NCI-H2171 (cell line): ENCODE results near the gene CROCC.
A peak's percentile ranks its signal among the peaks of the same experiment; 100 is the strongest.

ENCODE experiments used
- DNase-seq: peaks from one replicate; lab custom pipeline; 2025; lab: John Stamatoyannopoulos, UW

Gene CROCC

DNA sequence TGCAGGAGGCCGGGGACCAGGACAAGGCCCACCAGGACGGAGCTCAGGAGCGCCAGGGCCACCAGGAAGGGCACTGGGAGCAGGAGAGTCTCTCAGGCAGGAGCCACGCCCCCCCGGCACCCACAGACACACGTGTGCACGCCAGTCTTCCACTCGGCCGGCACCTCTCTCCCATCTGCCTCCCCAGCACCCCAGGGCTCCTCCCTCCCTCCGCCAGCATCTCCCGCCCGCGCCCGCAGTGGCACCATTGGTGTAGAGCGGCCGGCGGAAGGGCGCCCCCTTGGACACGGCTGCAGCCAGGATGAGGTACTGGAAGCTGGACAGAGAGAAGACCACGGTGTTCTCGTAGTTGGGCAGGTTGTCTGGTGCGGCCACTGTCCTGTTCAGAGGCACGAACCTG is 64.8 kb downstream of the CROCC start:
- DNase-seq, result no peak

- DNase-seq, result no peak
Observed at GRCh38 chr1:16986962-16987361, 65.2 kb downstream of the CROCC start.

DNA sequence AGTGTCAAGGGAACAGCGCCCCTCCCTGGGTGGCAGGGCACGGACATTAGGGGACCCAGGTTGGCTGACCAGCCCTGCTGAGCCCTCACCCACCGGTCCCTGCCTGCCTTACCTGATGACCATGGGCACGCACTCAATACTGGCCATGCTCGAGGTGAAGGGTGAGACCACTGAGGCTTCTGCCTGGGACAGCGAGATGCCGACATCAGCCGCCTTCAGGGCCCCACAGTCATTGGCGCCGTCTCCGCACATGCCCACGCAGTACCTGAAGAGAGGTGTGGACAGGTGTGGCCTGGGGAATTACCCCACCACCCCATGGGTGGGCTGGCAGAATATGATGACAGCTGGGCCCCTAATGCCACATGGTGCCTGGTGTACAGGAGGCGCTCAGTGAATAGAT is 66.5 kb downstream of the CROCC start:
- DNase-seq, result no peak

DNA sequence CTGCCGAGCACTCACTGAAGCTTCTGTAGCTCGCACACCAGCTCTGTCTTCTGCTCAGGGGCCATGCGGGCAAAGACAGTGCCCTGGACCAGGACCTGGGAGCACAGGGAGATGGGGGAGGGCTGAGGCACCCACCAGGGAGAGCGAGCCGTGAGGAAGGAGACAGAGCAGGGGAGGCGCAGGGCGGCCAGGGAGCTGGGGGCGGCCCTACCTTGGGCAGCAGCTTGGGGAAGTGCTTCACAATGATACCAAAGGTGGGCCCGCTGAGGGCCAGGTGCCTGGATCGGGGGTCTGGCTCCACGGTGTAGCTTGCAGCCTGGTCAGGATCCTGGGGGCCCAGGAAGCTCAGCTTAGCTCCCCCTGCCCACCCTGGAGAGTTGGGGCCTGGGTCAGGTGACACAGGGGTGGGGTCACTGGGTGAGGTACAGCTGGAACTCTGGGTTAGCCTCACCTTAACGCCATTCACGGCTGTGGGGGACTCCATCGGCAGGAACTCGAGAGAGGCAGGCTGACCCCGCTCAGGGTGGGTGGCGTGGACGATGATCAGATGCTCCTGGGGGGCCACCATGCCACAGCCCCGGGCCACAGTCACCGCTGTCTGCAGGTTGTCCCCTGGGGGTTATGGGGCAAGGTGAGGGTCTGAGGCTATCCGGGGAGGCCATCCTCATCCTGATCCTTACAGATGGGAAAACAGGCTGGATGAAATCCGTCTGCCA is 68.1 kb downstream of the CROCC start:
- no peak for DNase-seq

DNA sequence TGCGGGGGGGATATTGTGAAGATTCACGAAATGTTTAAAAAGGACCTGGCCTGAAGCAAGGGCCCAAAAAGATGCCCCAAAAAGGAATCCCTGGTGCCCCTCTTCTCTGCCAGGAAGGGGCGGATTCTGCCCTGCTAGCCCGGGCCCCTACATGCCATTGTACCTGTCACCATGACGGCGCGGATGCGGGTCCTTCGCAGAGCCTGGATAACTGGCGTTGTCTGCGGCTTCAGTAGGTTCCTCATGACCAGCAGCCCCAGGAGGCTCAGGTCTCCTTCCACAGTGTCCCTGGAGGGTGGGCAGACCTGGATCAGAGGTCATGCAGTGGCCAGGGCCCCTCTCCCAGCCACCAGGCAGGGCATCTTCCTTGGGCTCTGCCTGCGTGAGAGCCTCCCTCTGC is 69.8 kb downstream of the CROCC start:
- DNase-seq, result no peak

DNA sequence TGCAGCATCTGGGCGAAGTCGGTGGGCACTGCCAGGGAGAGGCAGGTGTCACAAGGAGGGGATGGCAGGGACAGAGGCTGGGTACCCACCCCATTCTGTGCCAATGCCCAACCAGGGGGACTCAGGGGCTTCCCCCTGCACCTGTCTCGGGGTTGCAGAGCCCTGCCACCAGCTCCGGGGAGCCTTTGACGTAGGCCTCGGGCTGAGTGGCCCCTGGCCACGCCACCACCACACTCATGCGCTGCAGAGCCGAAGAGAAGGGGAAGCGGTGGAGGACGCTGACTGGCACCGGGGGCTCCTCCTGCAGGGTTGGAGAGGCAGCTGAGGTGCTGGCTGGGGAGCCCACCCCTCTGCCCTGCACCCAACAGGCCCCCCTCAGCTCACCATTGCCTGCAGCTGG is 70.4 kb downstream of the CROCC start:
- no peak for DNase-seq

DNA sequence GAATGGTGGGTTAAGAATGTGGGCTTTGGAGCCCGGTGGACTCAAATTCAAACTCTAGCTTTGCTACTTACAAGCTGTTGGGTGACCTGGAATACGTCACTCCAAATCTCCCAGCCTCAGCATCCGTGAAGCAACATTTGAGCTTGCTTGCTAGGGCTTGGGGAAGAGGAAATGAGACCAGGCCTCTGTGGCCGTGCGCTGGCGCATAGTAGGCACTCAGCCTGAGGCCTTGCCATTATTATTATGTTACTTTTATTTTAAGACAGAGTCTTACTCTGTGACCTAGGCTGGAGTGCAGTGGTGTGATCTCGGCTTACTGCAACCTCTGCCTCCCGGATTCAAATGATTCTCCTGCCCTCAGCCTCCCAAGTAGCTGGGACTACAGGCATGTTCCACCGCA is 70.9 kb downstream of the CROCC start:
- no peak for DNase-seq

GRCh38 chr1:16993521-16994038 is 71.8 kb downstream of the CROCC start:
- no peak for DNase-seq

GRCh38 chr1:16996845-16997244 is 75.1 kb downstream of the CROCC start:
- no peak for DNase-seq

- DNase-seq, result no peak
Observed at GRCh38 chr1:16998589-16998988, 76.9 kb downstream of the CROCC start.

- no peak for DNase-seq
Observed at GRCh38 chr1:16999863-17000262, 78.1 kb downstream of the CROCC start.

DNA sequence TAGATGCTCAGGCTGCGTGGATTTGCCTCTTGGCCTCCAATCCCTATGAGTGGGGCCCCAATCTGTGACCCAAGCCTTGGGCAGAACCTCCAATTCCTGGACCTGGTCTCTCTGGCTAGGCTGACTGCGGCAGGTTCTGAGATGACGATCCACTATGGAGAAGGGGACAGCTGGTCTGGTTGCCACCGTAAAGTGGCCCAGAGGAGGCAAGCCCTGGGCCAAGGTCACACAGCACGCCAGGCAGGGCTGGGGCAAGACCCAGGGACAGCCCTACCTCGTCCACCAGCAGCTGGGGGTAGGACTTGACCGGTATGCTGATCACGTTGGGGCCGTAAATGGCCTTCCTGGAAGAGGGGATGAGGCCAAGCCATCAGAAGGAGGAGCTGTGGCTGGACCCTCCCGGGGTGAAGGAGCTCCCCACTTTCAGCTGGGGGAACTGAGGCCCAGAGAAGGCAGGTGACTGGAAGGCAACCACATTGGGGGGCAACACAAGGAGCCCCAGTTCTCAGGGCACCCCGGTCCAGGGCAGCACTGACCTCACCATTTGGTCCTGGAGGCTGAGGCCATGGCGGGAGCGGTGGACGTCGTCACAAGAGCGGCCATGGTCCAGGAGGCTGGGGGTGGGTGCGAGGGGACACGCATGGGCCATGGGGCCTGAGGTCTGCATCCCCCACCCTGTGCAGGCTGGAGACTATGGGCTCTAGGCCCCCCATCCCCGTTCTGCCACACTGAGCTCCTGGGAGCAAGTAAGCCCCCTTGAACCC is 80.2 kb downstream of the CROCC start:
- no peak for DNase-seq

GRCh38 chr1:17002524-17002902 is 80.8 kb downstream of the CROCC start:
- no peak for DNase-seq

GRCh38 chr1:17004466-17005364 is 83.0 kb downstream of the CROCC start:
- no peak for DNase-seq

GRCh38 chr1:17005365-17005740 is 83.6 kb downstream of the CROCC start:
- no peak for DNase-seq

DNA sequence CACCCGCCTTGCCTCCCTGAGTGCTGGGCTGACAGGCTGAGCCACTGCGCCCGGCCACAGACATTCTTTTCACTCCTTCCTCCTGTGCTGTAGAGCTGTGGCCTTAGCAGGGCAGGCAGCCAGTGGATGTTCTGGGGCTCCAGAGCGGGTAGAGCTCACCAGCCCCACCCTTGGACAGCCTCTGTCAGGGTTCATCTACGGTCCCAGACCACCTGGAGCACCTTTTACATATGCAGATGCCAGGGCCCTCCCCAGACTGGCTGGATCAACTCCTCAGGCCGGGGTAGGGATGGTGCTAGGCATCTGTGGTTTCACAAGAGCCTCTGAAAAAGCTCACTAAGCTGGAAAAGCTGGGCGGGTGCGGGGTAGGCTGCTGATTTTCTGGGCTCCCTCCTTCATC is 85.4 kb downstream of the CROCC start:
- DNase-seq, result no peak

- DNase-seq, result no peak
Observed at GRCh38 chr1:17008208-17008855, 86.6 kb downstream of the CROCC start.

GRCh38 chr1:17009706-17010105 is 88.0 kb downstream of the CROCC start:
- DNase-seq, result no peak

- DNase-seq, result no peak
Observed at GRCh38 chr1:17011092-17011438, 89.3 kb downstream of the CROCC start.

DNA sequence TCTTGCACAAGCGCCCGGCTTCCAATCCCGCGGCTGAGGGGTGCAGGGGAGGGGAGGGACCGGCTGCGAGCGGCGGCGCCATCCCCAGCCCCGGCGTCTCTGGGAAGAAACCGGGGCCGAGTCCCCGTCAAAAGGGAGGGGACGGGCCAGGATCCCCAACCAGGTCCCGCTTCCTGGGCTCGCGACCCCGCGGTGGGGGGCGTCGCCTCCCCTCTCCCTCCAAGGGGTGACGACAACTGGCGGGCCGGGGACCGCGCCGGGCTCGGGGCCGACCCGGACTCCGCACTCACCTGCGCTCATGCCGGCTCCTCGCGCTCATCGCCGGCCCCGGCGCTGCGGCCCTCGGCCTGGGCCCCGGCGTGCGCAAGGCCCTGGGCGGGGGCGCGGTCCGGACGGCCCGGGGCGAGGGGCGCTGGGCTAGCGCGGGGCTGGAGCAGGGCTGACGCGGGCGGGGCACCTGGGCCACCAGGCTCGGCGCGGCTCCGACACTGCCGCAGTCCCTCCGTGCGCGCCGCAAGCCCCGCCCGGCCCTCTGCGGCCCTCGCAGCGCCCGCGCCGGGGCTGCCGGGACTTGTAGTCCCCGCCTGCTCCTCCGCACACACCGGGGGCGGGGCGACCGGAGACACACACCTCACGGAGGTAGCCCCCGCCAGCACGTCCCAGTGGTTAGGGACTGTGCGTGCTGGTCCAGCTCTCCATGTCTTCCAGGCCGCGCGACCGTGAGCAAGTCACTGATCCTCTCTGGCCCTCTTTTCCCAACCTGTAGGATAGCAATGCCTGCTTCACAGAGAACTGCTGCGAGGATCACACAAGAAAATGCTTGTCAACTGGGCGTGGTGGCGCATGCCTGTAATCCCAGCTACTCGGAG is 89.9 kb downstream of the CROCC start, which contains the start of gene ATP13A2:
ATP13A2 (minus strand) TSS at position 490 of the 869 bp plus-strand sequence; CDS start at position 300, 190 bp downstream.
- peak; percentile 89 for DNase-seq
